ENCODE measurements around the gene CACNA2D2. TPM values are rescaled to one million over a fixed set of nuclear protein-coding genes. Genes with fewer than 3 reads are reported as not detected.

Gene CACNA2D2
- total RNA-seq, 1 donor from 2014 or later: 19.4 TPM

DNA sequence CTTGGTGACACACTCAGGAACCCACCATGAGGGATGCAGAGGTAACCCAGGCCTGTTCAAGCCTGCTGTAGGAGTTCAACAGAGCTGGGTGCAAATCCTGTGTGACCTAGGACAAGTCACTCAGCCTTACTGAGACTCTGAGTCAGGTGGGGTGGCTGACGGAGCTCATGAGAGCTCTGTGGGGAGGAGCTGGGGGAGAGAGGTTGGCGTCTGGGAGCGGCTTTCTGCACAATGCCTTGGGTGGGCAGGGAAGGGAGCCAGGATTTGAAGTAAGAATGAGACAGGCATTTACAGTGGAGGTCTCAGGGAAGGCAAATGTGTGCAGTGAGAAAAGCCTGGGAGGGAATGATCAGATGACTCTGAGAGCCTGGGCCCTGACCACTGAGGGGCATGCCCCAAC is 45.8 kb upstream of the CACNA2D2 start:
- Mint-ChIP-seq H3K4me3 (no peak overlapping the region), H3K27me3 (no peaks in the 10 kb centered on the region), H3K4me1 (ENCODE audit: unreplicated experiment) (peaks cover 9% of the 10 kb centered on the region), H3K36me3 (no peaks in the 10 kb centered on the region), H3K27ac (no peak overlapping the region), H3K9me3 (no peaks in the 10 kb centered on the region)
- no peak for DNase-seq (ENCODE audit: extremely low spot score, unreplicated experiment)
- TF ChIP-seq, protein P1, sequence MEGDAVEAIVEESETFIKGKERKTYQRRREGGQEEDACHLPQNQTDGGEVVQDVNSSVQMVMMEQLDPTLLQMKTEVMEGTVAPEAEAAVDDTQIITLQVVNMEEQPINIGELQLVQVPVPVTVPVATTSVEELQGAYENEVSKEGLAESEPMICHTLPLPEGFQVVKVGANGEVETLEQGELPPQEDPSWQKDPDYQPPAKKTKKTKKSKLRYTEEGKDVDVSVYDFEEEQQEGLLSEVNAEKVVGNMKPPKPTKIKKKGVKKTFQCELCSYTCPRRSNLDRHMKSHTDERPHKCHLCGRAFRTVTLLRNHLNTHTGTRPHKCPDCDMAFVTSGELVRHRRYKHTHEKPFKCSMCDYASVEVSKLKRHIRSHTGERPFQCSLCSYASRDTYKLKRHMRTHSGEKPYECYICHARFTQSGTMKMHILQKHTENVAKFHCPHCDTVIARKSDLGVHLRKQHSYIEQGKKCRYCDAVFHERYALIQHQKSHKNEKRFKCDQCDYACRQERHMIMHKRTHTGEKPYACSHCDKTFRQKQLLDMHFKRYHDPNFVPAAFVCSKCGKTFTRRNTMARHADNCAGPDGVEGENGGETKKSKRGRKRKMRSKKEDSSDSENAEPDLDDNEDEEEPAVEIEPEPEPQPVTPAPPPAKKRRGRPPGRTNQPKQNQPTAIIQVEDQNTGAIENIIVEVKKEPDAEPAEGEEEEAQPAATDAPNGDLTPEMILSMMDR (conservative IDR thresholded peaks at IDR 0.05): no peak

DNA sequence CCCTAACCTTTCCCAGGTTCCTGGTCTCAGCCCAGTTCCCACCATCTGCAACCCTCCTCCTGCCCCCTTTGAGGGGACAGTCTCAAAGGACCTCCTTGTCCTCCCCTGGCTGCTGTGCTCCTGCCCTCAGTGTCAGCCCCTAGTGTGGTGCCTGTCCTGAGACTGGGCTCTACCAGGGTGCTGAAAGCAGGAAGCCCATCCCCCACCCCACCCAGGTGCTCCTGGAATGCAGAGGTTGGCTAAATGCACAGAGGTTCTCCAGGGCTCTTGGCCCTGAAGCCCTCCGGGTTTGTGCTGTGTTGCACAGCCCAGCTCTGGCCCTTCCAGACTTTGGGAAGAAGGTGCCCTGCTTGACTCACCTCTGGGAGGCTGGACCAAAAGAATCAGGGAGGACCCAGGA is 42.3 kb upstream of the CACNA2D2 start:
- TF ChIP-seq, protein P1 (conservative IDR thresholded peaks at IDR 0.05): no peak
- H3K4me3 Mint-ChIP-seq: no peak overlapping the region
- H3K4me1 Mint-ChIP-seq (ENCODE audit: unreplicated experiment): peaks cover 3% of the 10 kb centered on the region
- H3K27ac Mint-ChIP-seq: no peak overlapping the region
- DNase-seq (ENCODE audit: extremely low spot score, unreplicated experiment): no peak
- no peaks in the 10 kb centered on the region for H3K36me3 Mint-ChIP-seq
- H3K27me3 Mint-ChIP-seq: peaks cover 8% of the 10 kb centered on the region
- no peaks in the 10 kb centered on the region for H3K9me3 Mint-ChIP-seq

DNA sequence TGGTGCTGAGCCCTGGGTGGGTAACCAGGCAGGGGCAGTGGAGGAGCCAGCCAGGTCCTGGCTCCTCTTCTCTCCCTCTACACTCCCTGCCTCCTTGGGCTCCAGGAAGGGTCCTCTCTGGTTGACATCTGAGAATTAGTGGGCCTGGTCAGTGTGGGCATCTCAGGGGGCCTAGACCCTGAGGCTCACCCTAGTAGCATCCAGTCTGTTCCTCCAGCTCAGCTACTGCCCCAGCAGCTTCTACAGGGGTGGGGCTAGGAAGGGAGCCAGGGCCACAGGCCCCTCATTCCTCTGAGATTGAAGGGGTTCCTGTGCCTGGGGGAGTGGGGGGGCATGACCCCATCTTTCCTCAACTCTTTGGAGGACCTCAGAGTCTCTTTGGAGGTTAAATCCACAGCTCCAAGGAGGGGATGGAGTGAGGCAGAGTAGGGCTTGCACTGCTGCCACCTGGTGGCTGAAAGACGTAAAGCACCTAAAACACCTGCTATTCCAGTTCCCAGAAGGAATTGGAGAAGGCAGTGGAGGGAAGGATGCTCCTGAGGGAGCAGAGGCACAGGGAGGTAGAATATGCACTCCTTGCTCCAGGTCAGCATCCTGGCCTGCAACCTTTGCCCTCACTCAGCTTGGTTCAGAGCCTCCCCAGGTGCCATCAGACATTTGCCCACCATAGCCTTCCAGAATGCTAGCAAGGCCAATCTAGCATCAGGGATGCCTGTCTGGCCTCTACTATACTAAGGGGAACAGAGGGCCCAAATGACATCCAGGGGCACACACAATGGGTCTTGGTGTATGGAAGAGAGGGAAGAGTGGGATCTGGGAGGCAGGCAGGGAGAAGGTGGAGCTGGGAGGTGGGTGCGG is 39.0 kb upstream of the CACNA2D2 start:
- TF ChIP-seq, protein P1 (conservative IDR thresholded peaks at IDR 0.05): peak; percentile 93
- H3K4me1 Mint-ChIP-seq (ENCODE audit: unreplicated experiment): peaks cover 12% of the 10 kb centered on the region
- DNase-seq (ENCODE audit: extremely low spot score, unreplicated experiment): peak; percentile 80
- peak overlapping the region; percentile 34 for H3K27ac Mint-ChIP-seq
- H3K4me3 Mint-ChIP-seq: no peak overlapping the region
- H3K36me3 Mint-ChIP-seq: no peaks in the 10 kb centered on the region
- H3K27me3 Mint-ChIP-seq: peaks cover 19% of the 10 kb centered on the region
- no peaks in the 10 kb centered on the region for H3K9me3 Mint-ChIP-seq

DNA sequence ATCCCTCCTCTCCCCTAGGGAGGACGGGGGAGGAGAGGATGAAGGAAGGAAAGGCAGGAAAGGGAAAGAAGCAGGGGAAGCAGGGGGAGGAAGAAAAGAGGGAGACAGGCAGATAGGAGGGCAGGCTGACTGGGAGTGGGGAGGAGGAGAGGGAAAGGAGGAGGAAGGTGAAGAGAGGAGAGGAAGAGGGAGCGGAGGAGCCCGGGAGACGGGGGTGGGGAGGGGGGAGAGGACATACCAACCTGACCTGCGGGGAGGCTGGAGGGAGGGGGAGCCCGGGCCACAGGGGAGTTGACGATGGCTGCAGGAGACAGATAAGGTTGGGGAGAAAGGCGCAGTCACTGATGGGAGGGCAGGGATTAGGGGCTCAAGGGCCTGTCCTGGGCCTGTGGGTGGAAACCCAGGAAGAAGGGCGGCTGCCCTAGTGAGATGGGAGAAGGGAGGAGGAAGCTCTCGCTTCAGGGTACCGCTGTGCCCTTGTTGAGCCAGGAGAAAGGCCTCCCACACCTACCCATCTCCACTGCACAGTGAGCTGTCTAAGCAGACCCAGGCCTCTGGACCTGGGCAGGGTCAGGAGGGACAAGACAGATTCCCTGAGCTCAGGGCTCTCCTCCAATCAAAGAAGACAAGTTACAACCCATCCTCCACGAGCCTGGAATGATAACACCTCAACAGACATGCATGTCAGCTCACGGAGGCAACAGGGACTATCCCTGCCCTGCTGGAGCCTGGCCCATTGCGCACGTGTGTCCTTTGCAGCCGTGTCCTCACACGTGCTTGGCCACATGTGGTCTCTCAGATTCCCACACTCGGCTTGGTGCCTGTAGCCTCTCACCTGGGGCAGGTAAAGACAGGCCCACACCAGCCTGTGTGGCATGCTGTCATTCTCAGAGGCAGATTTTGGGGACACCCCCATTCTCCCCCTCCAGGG is 36.2 kb upstream of the CACNA2D2 start:
- peaks cover 27% of the 10 kb centered on the region for H3K27me3 Mint-ChIP-seq
- no peak for DNase-seq (ENCODE audit: extremely low spot score, unreplicated experiment)
- no peaks in the 10 kb centered on the region for H3K9me3 Mint-ChIP-seq
- H3K4me1 Mint-ChIP-seq (ENCODE audit: unreplicated experiment): peaks cover 9% of the 10 kb centered on the region
- H3K36me3 Mint-ChIP-seq: no peaks in the 10 kb centered on the region
- H3K27ac Mint-ChIP-seq: no peak overlapping the region
- H3K4me3 Mint-ChIP-seq: no peak overlapping the region
- TF ChIP-seq, protein P1 (conservative IDR thresholded peaks at IDR 0.05): no peak

DNA sequence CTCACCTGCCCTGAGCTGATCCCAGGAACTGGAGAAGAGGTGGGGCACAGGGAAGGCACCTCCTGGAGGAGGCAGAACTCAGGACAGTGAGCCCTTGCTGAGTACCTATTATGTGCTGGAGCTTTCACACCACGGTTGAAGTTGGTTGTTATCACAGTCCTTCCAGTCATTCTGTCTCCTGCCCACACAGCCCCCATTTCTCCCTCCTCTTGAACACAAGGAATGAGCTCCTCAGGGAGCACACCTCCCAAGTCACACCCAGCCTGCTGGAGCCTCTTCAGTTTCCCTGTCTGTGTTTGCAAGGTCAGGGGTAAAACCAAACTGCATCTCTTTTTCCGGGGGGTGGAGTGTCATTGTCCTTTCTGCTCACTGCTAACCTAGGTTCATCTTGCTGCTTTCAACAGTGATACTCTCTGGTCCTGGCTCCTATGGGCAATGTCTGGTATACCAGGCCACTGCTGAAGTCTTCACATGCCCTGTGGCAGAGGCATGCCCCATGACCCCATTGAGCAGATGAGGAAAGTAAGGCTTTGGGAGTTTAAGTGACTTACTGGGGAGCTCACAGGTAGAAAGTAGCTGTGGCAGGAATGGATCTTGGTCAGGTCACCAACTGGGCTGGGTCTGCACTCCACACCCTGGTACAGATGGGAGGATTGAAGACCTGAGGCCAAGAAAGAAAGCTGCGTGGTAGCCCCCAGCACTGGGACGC is 34.1 kb upstream of the CACNA2D2 start:
- DNase-seq (ENCODE audit: extremely low spot score, unreplicated experiment): no peak
- TF ChIP-seq, protein P1 (conservative IDR thresholded peaks at IDR 0.05): no peak
- Mint-ChIP-seq H3K36me3 (no peaks in the 10 kb centered on the region), H3K9me3 (no peaks in the 10 kb centered on the region), H3K27ac (no peak overlapping the region), H3K27me3 (peaks cover 40% of the 10 kb centered on the region), H3K4me1 (ENCODE audit: unreplicated experiment) (peaks cover 30% of the 10 kb centered on the region), H3K4me3 (no peak overlapping the region)
